IMR-90 (cell line): ENCODE measurements around the gene TGFB3. TPM values are rescaled to one million over a fixed set of nuclear protein-coding genes. Genes with fewer than 3 reads are reported as not detected.

Experiments
- ATAC-seq: fragments of 200-7000 bp; cut with Tn5 transposase; 2 replicates; pipeline ENCODE4 v1.9.1; 2020; ENCODE audit warnings: low read depth, mild to moderate bottlenecking, moderate library complexity
- BruUV-seq: library from RNA; stranded (reverse); fragments of 400-500 nt; replicated peaks from 2 replicates; lab custom pipeline; 2021; lab: Mats Ljungman, UMichigan
- CTCF ChIA-PET: fragments of 300-600 bp; formaldehyde crosslinking; extraction: SDS; loops from one replicate; lab custom pipeline; 2021; ENCODE audit warnings: antibody characterized with exemption; lab: Yijun Ruan, JAX
- POLR2A ChIA-PET: fragments of 300-600 bp; sonication (Branson Sonifier 250); formaldehyde crosslinking; loops from one replicate; lab custom pipeline; 2022; ENCODE audit warnings: antibody characterized with exemption; ENCODE audit not compliant: unreplicated experiment; lab: Charles Lee
- DNase-seq: peaks from one replicate; pipeline ENCODE4 v3.0.0; 2013
- H2AFZ ChIP-seq: replicated peaks from 2 replicates; pipeline ENCODE3; 2013; ENCODE audit warnings: low read length, mild to moderate bottlenecking; ENCODE audit not compliant: poor library complexity
- H2AK5ac ChIP-seq: 2 replicates; pipeline ENCODE4 v1.6.1; 2013; ENCODE audit warnings: low read depth, low read length, inconsistent platforms
- H2AK9ac ChIP-seq: replicated peaks from 2 replicates; pipeline ENCODE3; 2013; ENCODE audit warnings: mild to moderate bottlenecking, low read depth, low read length, moderate library complexity; ENCODE audit not compliant: poor library complexity
- H2BK120ac ChIP-seq: 2 replicates; pipeline ENCODE4 v1.6.1; 2013; ENCODE audit warnings: low read depth, low read length, inconsistent platforms
- H2BK15ac ChIP-seq: 3 replicates; pipeline ENCODE4 v1.6.1; 2013; ENCODE audit warnings: low read depth, low read length, inconsistent platforms
- H2BK20ac ChIP-seq: 2 replicates; pipeline ENCODE4 v1.6.1; 2013; ENCODE audit warnings: low read depth, mild to moderate bottlenecking, inconsistent platforms, low read length, moderate library complexity
- H2BK5ac ChIP-seq: 2 replicates; pipeline ENCODE4 v1.6.1; 2013; ENCODE audit warnings: mild to moderate bottlenecking, low read depth, low read length, inconsistent platforms; ENCODE audit not compliant: poor library complexity, severe bottlenecking
- H3K14ac ChIP-seq: replicated peaks from 2 replicates; pipeline ENCODE4 v1.6.1; 2013; ENCODE audit warnings: low read depth, low read length, inconsistent platforms
- H3K18ac ChIP-seq: 2 replicates; pipeline ENCODE4 v1.6.1; 2013; ENCODE audit warnings: low read depth, low read length, control low read depth
- H3K23ac ChIP-seq: 2 replicates; pipeline ENCODE4 v1.6.1; 2013; ENCODE audit warnings: low read depth, low read length, inconsistent platforms
- H3K27ac ChIP-seq: 2 replicates; pipeline ENCODE4 v1.5.1; 2013; ENCODE audit warnings: mild to moderate bottlenecking, control low read depth, low read length; ENCODE audit not compliant: insufficient read depth
- H3K27me3 ChIP-seq: 2 replicates; pipeline ENCODE4 v1.6.1; 2013; ENCODE audit warnings: low read length; ENCODE audit not compliant: control insufficient read depth, insufficient read depth
- H3K36me3 ChIP-seq: 2 replicates; pipeline ENCODE4 v1.6.1; 2013; ENCODE audit warnings: low read length, mixed read lengths; ENCODE audit not compliant: control insufficient read depth, insufficient read depth
- H3K4ac ChIP-seq: 2 replicates; pipeline ENCODE4 v1.6.1; 2013; ENCODE audit warnings: low read depth, low read length, inconsistent platforms
- H3K4me1 ChIP-seq: 2 replicates; pipeline ENCODE4 v1.6.1; 2013; ENCODE audit warnings: low read length, mixed read lengths; ENCODE audit not compliant: control insufficient read depth, insufficient read depth
- H3K4me2 ChIP-seq: 2 replicates; pipeline ENCODE4 v1.6.1; 2013; ENCODE audit warnings: low read depth, mild to moderate bottlenecking, control low read depth, low read length, moderate library complexity
- H3K4me3 ChIP-seq: 2 replicates; pipeline ENCODE4 v1.5.1; 2013; ENCODE audit warnings: low read depth, mild to moderate bottlenecking, control low read depth, low read length, moderate library complexity; ENCODE audit not compliant: insufficient read depth
- H3K56ac ChIP-seq: 2 replicates; pipeline ENCODE4 v1.6.1; 2013; ENCODE audit warnings: low read length, inconsistent platforms; ENCODE audit not compliant: insufficient read depth; ENCODE audit errors: extremely low read depth
- H3K79me1 ChIP-seq, 2 experiments: 2 replicates each; pipeline ENCODE4 v1.6.1; 2013; ENCODE audit warnings: low read length in 2 of 2, inconsistent platforms in 1 of 2, low read depth in 1 of 2
- H3K9ac ChIP-seq: 2 replicates; pipeline ENCODE4 v1.6.1; 2013; ENCODE audit warnings: low read depth, low read length, control low read depth
- H3K9me1 ChIP-seq: 2 replicates; pipeline ENCODE4 v1.6.1; 2013; ENCODE audit warnings: low read length, inconsistent platforms; ENCODE audit not compliant: insufficient read depth
- H3K9me3 ChIP-seq: 2 replicates; pipeline ENCODE4 v1.6.1; 2013; ENCODE audit warnings: low read length; ENCODE audit not compliant: control insufficient read depth, insufficient read depth
- H4K20me1 ChIP-seq: 2 replicates; pipeline ENCODE4 v1.6.1; 2013; ENCODE audit warnings: low read length, inconsistent platforms; ENCODE audit not compliant: insufficient read depth
- H4K5ac ChIP-seq: 2 replicates; pipeline ENCODE4 v1.6.1; 2013; ENCODE audit warnings: mild to moderate bottlenecking, low read depth, low read length, control low read depth
- H4K8ac ChIP-seq, 2 experiments: 2 replicates each; pipeline ENCODE4 v1.6.1; 2013; ENCODE audit warnings: low read depth in 2 of 2, low read length in 2 of 2, control low read depth in 1 of 2, inconsistent platforms in 1 of 2
- H4K91ac ChIP-seq: 2 replicates; pipeline ENCODE4 v1.6.1; 2013; ENCODE audit warnings: low read depth, low read length, inconsistent platforms; ENCODE audit not compliant: insufficient read depth
- BHLHE40 ChIP-seq: fragments of 150-350 bp; IDR thresholded peaks from 2 replicates; pipeline ENCODE4 v1.6.1; 2016; ENCODE audit warnings: mild to moderate bottlenecking, low read depth, low read length
- FOS ChIP-seq: fragments of 150-350 bp; IDR thresholded peaks from 2 replicates; pipeline ENCODE4 v1.6.1; 2016; ENCODE audit warnings: low read depth, low read length
- MAFK ChIP-seq: IDR thresholded peaks from 2 replicates; pipeline ENCODE4 v1.6.1; 2012; ENCODE audit warnings: low read depth, low read length, improper control_type of control experiment
- MAZ ChIP-seq: IDR thresholded peaks from 2 replicates; pipeline ENCODE4 v1.6.1; 2012; ENCODE audit warnings: low read depth, mild to moderate bottlenecking, low read length, improper control_type of control experiment, moderate library complexity, borderline replicate concordance
- NFE2L2 ChIP-seq: fragments of 150-350 bp; IDR thresholded peaks from 2 replicates; pipeline ENCODE4 v1.6.1; 2016; ENCODE audit warnings: low read depth, mild to moderate bottlenecking, low read length
- RAD21 ChIP-seq: IDR thresholded peaks from 2 replicates; pipeline ENCODE4 v1.6.1; 2012; ENCODE audit warnings: low read length, improper control_type of control experiment
- RCOR1 ChIP-seq: IDR thresholded peaks from 2 replicates; pipeline ENCODE4 v1.6.1; 2012; ENCODE audit warnings: mild to moderate bottlenecking, low read length, improper control_type of control experiment; ENCODE audit not compliant: insufficient replicate concordance
- WGBS, 2 experiments: methylation state at CpG; one replicate each; pipeline versions ENCODE4 v1.1.5 to v1.1.7; 2013; ENCODE audit warnings: missing lambda C conversion rate in 2 of 2; ENCODE audit not compliant: insufficient read length in 1 of 2; ENCODE audit errors: extremely low coverage in 2 of 2; 5-methylcytosine and 5-hydroxymethylcytosine counted together
- dilution Hi-C: fragments of 300-500 bp; cut with HindIII; formaldehyde crosslinking; loops from one replicate; pipeline ENCODE4 v1.14.3; 2018; ENCODE audit warnings: low sequenced_read_pairs; ENCODE audit not compliant: unreplicated experiment
- in situ Hi-C: fragments of 300-500 bp; cut with MboI; formaldehyde crosslinking; loops from 3 replicates; pipeline ENCODE4 v1.14.3; 2019; ENCODE audit warnings: low sequenced_read_pairs, inconsistent platforms, mixed read lengths
- intact Hi-C: fragments of 100-400 bp; cut with micrococcal nuclease; formaldehyde crosslinking; loops from 2 replicates; pipeline ENCODE4 v1.10.0; 2022
- polyA plus RNA-seq, 3 experiments: library from polyadenylated mRNA; depleted of rRNA; stranded (reverse); fragments of >200 nt; gene quantifications; 2 replicates each; pipeline ENCODE4 v1.2.3, GENCODE V29; 2012; ENCODE audit warnings: low replicate concordance in 1 of 3
- total RNA-seq: library from RNA; depleted of rRNA; stranded (reverse); fragments of >200 nt; gene quantifications from 2 replicates; pipeline ENCODE4 v1.2.3, GENCODE V29; 2012
- TF ChIP-seq, protein P1 (sequence below): fragments of 150-350 bp; IDR thresholded peaks from 2 replicates; pipeline ENCODE4 v1.6.1; 2016; ENCODE audit warnings: low read depth, mild to moderate bottlenecking, low read length, moderate library complexity, borderline replicate concordance

Gene TGFB3
- total and polyA plus RNA-seq, 2 of the 4 experiments (the other 2 are of a cell fraction): 2.2 to 4.3 TPM

GRCh38 chr14:76007852-76008251 is 26.1 kb upstream of the TGFB3 start:
- Histone ChIP-seq H4K8ac (no peak overlapping the region), H3K36me3 (peaks cover 23% of the 10 kb centered on the region), H3K9me1 (peaks cover 7% of the 10 kb centered on the region; the same call in 1 of the 2 replicates), H3K56ac (no peak overlapping the region), H4K5ac (no peak overlapping the region), H2BK5ac (no peak overlapping the region), H2BK20ac (no peak overlapping the region), H3K18ac (no peak overlapping the region), H3K14ac (no peak overlapping the region), H3K79me1 (0 out of 4 replicates have a peak, but pooled peaks cover under 1 to 2% of the 10 kb centered on the region in 2 experiments), H3K9me3 (no peaks in the 10 kb centered on the region), H4K91ac (no peak overlapping the region), H2BK120ac (no peak overlapping the region), H3K9ac (no peak overlapping the region), H2BK15ac (no peak overlapping the region), H3K23ac (no peak overlapping the region), H3K27me3 (no peaks in the 10 kb centered on the region), H3K27ac (no peak overlapping the region), H3K4me2 (no peak overlapping the region), H4K20me1 (no peaks in the 10 kb centered on the region), H2AFZ (no peak overlapping the region), H3K4ac (no peak overlapping the region), H3K4me3 (no peak overlapping the region), H3K4me1 (peaks cover 7% of the 10 kb centered on the region), H2AK5ac (no peak overlapping the region), H2AK9ac (no peak overlapping the region)
- CTCF ChIA-PET: no interaction called here
- TF ChIP-seq MAFK (no peak), RCOR1 (no peak), BHLHE40 (no peak), MAZ (no peak), RAD21 (no peak), FOS (no peak), NFE2L2 (no peak)
- TF ChIP-seq, protein P1, sequence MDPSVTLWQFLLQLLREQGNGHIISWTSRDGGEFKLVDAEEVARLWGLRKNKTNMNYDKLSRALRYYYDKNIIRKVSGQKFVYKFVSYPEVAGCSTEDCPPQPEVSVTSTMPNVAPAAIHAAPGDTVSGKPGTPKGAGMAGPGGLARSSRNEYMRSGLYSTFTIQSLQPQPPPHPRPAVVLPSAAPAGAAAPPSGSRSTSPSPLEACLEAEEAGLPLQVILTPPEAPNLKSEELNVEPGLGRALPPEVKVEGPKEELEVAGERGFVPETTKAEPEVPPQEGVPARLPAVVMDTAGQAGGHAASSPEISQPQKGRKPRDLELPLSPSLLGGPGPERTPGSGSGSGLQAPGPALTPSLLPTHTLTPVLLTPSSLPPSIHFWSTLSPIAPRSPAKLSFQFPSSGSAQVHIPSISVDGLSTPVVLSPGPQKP: no peak
- 0 out of 2 replicates have a peak, but pooled peaks have one; percentile 16 for ATAC-seq
- BruUV-seq: no TSS peak
- in situ Hi-C loops (no loop called here), dilution Hi-C loops (no loop called here), intact Hi-C loops (loop anchor here (10.0 kb wide), 1 partner anchor 147 kb away; the partner anchor contains the start of gene GPATCH2L)
- 86% methylated on average over 1 of the region's 2 CpGs; no CpG with 5 or more reads in 1 of the 2 experiments for WGBS, 2 experiments
- POLR2A ChIA-PET: interaction anchor here (0.6 kb wide), 1 partner anchor 214 kb away, joined by 4 read pairs; no protein-coding TSS in a partner anchor
- peak; percentile 18 for DNase-seq
